ENCODE measurements around the gene HSF2BP.

- no peak for TF ChIP-seq CTCF (IDR thresholded peaks at IDR 0.05)
- no peak for TF ChIP-seq POLR2A (IDR thresholded peaks at IDR 0.05)
Measured at GRCh38 chr21:43619344-43619743, 39.9 kb downstream of the HSF2BP start.

Measured in tibial nerve (tissue), 3 donors.